ENCODE results near the gene ANKRD11. TPM values are rescaled to one million over a fixed set of nuclear protein-coding genes. Genes with fewer than 3 reads are reported as not detected.

The ANKRD11 gene
- total RNA-seq, 2 donors from 2014 or later: 118 to 159 TPM

DNA sequence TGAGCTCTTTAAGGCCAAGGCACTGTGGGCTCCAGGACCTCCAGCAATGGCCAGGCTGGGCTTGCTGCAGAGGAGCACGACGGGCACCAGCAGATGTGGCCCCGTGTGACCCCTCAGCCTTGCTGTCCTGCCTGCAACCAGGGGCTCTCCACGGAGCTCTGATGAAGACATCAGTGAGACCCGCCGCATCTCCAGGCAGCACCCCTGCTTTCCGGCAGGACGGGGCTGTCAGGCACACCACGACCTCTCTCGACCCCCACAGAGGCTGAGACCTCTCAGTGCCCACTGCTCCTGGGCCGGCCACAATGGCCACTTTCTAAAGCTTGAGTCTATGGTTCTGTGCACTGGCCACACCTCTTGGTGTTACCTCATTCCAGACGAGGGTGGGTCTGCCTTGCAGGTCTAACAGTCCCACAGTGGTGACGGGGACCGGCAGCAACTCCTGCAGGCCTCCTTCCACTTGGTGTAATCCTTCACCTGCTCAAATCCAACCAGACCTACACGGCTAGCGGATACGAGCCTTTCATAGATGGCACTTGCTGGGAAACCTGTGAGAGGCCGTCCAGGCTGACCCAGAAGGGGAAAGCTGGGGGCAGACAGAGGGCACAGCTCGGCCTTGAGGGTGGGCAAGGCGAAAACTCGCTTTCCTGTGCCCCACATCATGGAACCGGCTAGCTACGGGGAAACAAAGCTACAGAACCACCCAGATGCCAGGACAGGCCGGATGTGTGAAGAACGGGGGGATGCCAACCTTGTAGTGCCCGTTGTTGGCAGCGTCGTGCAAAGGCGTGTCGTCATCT, 202.4 kb downstream of the ANKRD11 start:
- Mint-ChIP-seq H3K27ac (peak overlapping the region; percentile 79), H3K9me3 (no peaks in the 10 kb centered on the region), H3K4me1 (peaks cover 30% of the 10 kb centered on the region), H3K27me3 (ENCODE audit: insufficient read depth) (no peaks in the 10 kb centered on the region), H3K36me3 (ENCODE audit: low read depth) (peaks cover 33% of the 10 kb centered on the region), H3K4me3 (no peak overlapping the region)
- 94 to 95% methylated on average over 30 of the region's 30 CpGs for WGBS, 2 experiments (ENCODE audit: insufficient coverage in 1 of 2, insufficient read length in 1 of 2)
- H3K36me3 ChIP-seq (ENCODE audit: control insufficient read depth, insufficient read depth, low read length): peaks cover 71% of the 10 kb centered on the region
- no peak overlapping the region for H3K9ac ChIP-seq (ENCODE audit: extremely low read depth, low read length, poor library complexity, severe bottlenecking)
- no peak for DNase-seq
- H3K27me3 ChIP-seq (ENCODE audit: control insufficient read depth, insufficient read depth, low read length, poor library complexity, severe bottlenecking): no peaks in the 10 kb centered on the region
- peaks cover 10% of the 10 kb centered on the region for H3K4me1 ChIP-seq (ENCODE audit: control insufficient read depth, insufficient read depth, low read length)
- TF ChIP-seq, protein P1, sequence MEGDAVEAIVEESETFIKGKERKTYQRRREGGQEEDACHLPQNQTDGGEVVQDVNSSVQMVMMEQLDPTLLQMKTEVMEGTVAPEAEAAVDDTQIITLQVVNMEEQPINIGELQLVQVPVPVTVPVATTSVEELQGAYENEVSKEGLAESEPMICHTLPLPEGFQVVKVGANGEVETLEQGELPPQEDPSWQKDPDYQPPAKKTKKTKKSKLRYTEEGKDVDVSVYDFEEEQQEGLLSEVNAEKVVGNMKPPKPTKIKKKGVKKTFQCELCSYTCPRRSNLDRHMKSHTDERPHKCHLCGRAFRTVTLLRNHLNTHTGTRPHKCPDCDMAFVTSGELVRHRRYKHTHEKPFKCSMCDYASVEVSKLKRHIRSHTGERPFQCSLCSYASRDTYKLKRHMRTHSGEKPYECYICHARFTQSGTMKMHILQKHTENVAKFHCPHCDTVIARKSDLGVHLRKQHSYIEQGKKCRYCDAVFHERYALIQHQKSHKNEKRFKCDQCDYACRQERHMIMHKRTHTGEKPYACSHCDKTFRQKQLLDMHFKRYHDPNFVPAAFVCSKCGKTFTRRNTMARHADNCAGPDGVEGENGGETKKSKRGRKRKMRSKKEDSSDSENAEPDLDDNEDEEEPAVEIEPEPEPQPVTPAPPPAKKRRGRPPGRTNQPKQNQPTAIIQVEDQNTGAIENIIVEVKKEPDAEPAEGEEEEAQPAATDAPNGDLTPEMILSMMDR (conservative IDR thresholded peaks at IDR 0.05): no peak
- H3K4me3 ChIP-seq (ENCODE audit: low read length): no peak overlapping the region
- H3K27ac ChIP-seq (ENCODE audit: low read depth, low read length): no peak overlapping the region
- no peaks in the 10 kb centered on the region for H3K9me3 ChIP-seq (ENCODE audit: control insufficient read depth, low read length)

DNA sequence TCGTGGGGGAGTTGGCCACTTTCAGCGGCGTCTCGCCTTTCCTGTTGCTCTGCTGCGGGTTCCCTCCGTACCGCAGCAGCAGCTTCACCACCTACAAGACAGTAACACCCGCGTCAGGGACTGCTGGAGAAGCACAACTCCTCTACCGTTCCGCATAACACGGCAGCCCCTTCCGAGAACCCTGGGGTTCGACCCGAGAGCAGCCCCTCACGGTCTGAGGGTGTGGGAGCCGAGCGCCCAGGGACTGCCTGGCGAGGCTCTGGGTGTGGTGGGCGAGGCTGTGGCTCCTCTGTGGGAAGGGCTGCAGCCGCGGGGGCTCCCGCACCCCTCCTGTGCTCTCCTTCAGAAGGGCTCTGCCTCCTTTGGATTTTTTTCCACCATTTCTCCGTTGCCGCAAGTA, 204.3 kb downstream of the ANKRD11 start:
- Histone ChIP-seq H3K9me3 (ENCODE audit: control insufficient read depth, low read length) (no peaks in the 10 kb centered on the region), H3K4me1 (ENCODE audit: control insufficient read depth, insufficient read depth, low read length) (peaks cover 2% of the 10 kb centered on the region), H3K27ac (ENCODE audit: low read depth, low read length) (no peak overlapping the region), H3K36me3 (ENCODE audit: control insufficient read depth, insufficient read depth, low read length) (peaks cover 70% of the 10 kb centered on the region), H3K4me3 (ENCODE audit: low read length) (no peak overlapping the region), H3K9ac (ENCODE audit: extremely low read depth, low read length, poor library complexity, severe bottlenecking) (no peak overlapping the region), H3K27me3 (ENCODE audit: control insufficient read depth, insufficient read depth, low read length, poor library complexity, severe bottlenecking) (no peaks in the 10 kb centered on the region)
- H3K4me1 Mint-ChIP-seq: peaks cover 12% of the 10 kb centered on the region
- no peak for DNase-seq
- 92 to 93% methylated on average over 24 to 25 of the region's 25 CpGs for WGBS, 2 experiments (ENCODE audit: insufficient coverage in 1 of 2, insufficient read length in 1 of 2)
- H3K27ac Mint-ChIP-seq: peak overlapping the region; percentile 43
- TF ChIP-seq, protein P1 (conservative IDR thresholded peaks at IDR 0.05): no peak
- peaks cover 33% of the 10 kb centered on the region for H3K36me3 Mint-ChIP-seq (ENCODE audit: low read depth)
- H3K4me3 Mint-ChIP-seq: no peak overlapping the region
- H3K9me3 Mint-ChIP-seq: no peaks in the 10 kb centered on the region
- H3K27me3 Mint-ChIP-seq (ENCODE audit: insufficient read depth): no peaks in the 10 kb centered on the region

DNA sequence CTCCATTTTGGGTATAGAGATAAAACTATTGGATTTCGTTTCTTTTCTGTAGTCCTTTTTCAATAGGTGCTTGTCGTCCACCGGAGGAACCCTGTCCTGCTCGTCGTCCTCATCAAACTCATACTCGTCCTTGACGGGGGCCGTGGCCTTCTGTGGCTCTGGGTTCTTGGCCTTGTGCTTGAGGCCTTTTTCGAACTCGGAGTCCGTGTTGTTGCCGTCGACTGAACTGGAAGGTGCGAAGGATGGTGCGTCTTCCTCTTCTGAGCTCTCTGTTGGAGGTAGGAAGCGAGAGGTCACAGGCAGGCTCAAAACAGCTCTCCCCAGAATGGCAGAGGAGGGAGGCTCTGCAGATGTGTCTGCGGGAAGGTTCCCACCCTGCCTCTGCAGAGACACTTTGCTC, 205.0 kb downstream of the ANKRD11 start:
- H3K4me1 ChIP-seq (ENCODE audit: control insufficient read depth, insufficient read depth, low read length): no peaks in the 10 kb centered on the region
- Mint-ChIP-seq H3K4me1 (peaks cover 6% of the 10 kb centered on the region), H3K4me3 (no peak overlapping the region), H3K36me3 (ENCODE audit: low read depth) (peaks cover 34% of the 10 kb centered on the region), H3K9me3 (no peaks in the 10 kb centered on the region), H3K27ac (no peak overlapping the region), H3K27me3 (ENCODE audit: insufficient read depth) (no peaks in the 10 kb centered on the region)
- no peaks in the 10 kb centered on the region for H3K27me3 ChIP-seq (ENCODE audit: control insufficient read depth, insufficient read depth, low read length, poor library complexity, severe bottlenecking)
- H3K9me3 ChIP-seq (ENCODE audit: control insufficient read depth, low read length): no peaks in the 10 kb centered on the region
- 95 to 96% methylated on average over 16 to 17 of the region's 17 CpGs for WGBS, 2 experiments (ENCODE audit: insufficient coverage in 1 of 2, insufficient read length in 1 of 2)
- no peak overlapping the region for H3K4me3 ChIP-seq (ENCODE audit: low read length)
- no peak overlapping the region for H3K27ac ChIP-seq (ENCODE audit: low read depth, low read length)
- H3K9ac ChIP-seq (ENCODE audit: extremely low read depth, low read length, poor library complexity, severe bottlenecking): no peak overlapping the region
- peaks cover 69% of the 10 kb centered on the region for H3K36me3 ChIP-seq (ENCODE audit: control insufficient read depth, insufficient read depth, low read length)
- TF ChIP-seq, protein P1 (conservative IDR thresholded peaks at IDR 0.05): no peak
- no peak for DNase-seq

Measured in endodermal cell (in vitro differentiated cells).